Erythroblast (primary cell): Measurements from ENCODE around the gene ESPN.

Experiments
- DNase-seq, 2 experiments: peaks; one replicate each; lab custom pipeline; 2025; lab: John Stamatoyannopoulos, UW
- GATA1 ChIP-seq: IDR thresholded peaks from 2 replicates; pipeline ENCODE4 v1.6.1; 2011; ENCODE audit warnings: low read depth, mild to moderate bottlenecking, control low read depth, low read length, moderate library complexity
- POLR2A ChIP-seq: IDR thresholded peaks from 2 replicates; pipeline ENCODE4 v1.6.1; 2011; ENCODE audit warnings: mild to moderate bottlenecking, low read length

The ESPN gene, protein sequence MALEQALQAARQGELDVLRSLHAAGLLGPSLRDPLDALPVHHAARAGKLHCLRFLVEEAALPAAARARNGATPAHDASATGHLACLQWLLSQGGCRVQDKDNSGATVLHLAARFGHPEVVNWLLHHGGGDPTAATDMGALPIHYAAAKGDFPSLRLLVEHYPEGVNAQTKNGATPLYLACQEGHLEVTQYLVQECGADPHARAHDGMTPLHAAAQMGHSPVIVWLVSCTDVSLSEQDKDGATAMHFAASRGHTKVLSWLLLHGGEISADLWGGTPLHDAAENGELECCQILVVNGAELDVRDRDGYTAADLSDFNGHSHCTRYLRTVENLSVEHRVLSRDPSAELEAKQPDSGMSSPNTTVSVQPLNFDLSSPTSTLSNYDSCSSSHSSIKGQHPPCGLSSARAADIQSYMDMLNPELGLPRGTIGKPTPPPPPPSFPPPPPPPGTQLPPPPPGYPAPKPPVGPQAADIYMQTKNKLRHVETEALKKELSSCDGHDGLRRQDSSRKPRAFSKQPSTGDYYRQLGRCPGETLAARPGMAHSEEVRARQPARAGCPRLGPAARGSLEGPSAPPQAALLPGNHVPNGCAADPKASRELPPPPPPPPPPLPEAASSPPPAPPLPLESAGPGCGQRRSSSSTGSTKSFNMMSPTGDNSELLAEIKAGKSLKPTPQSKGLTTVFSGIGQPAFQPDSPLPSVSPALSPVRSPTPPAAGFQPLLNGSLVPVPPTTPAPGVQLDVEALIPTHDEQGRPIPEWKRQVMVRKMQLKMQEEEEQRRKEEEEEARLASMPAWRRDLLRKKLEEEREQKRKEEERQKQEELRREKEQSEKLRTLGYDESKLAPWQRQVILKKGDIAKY

DNA sequence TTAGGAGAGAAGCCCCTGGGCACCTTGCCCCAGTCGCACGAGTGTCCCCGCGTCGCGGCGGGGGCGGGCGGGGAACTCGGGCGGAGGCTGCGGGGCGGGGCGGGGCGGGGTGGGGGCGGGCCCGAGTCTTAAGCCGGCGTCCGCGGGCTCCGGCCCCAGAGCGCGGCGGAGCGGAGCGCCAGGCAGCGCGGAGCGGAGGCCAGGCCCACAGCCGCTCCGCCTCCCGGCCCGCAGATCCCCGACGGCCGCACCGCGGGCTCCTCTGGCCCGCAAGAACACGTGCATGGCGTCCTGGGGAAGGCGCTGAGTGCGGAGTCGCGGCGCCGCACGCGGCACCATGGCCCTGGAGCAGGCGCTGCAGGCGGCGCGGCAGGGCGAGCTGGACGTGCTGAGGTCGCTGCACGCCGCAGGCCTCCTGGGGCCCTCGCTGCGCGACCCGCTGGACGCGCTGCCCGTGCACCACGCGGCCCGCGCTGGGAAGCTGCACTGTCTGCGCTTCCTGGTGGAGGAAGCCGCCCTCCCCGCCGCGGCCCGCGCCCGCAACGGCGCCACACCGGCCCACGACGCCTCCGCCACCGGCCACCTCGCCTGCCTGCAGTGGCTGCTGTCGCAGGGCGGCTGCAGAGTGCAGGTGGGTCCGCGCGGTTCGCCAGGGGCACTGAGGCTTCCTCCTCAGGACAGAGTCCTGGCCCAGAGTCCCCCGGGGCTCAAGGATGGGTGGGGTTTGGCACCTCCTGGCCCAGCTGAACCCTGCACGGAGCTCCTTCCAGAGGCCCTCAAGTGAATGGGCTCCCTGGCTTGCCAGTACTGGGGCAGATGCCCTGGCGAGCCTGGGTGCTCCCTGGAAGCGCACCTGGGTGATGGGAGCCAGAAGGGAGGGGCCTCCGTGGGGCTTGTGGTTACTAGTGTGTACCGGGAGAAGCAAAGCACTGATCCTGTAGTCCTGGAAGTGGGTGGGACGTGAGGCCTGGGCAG lies at the start of gene ESPN:
Gene ESPN, plus strand, starts transcription at position 158 of the 975 bp plus-strand sequence. Its CDS starts 180 bp downstream, at position 338.
- peak; percentile 56 to 61 for DNase-seq
- TF ChIP-seq POLR2A (peak; percentile 22), GATA1 (no peak)

DNA sequence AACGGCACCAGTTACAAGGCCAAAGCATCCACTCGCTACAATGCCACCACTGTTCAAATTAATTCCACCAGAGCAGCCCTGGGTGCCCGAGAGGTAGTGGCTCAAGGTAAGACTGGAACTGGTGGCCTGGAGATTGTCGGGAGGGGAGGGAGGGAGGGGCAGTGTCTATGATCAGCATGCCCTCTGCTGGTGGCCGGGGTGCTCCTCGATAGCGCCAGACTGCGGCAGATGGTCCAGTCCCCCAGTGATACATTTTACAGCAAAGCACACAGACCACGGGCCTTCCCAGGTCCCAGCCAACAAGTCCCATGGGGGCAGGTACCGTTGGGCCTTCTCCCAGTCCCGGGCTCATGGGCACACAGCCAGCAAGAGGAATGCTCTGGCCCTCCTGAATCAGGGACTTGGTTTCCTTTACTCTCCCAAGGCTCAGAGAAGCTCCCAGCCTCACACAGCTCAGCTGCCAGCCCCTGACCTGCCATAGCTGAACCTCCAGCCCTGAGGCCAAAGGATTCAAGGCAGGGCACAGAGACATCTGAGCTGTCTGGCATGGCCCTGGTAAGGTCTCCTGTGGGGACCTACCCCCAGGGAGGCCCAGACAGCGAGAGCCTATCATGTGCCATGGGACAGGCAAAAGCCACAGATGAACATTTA lies 46.4 kb upstream of the ESPN start:
- peak; percentile 26 to 34 for DNase-seq
- TF ChIP-seq GATA1, result no peak
- TF ChIP-seq POLR2A, result no peak

DNA sequence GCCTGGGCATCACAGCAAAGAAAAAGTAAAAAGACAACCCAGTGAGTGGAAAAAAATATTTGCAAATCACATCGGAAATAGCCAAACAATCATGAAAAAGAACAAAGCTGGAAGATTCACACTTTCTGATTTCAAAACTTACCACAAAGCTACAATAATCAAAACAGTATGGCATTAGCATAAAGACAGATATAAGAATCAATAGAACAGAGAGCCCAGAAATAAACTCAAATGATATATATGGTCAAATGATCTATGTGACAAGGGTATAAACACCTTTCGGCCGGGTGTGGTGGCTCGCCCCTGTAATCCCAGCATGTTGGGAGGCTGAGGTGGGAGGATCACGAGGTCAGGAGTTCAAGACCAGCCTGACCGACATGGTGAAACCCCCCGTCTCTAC lies 44.5 kb upstream of the ESPN start:
- TF ChIP-seq GATA1, result no peak
- no peak for DNase-seq

DNA sequence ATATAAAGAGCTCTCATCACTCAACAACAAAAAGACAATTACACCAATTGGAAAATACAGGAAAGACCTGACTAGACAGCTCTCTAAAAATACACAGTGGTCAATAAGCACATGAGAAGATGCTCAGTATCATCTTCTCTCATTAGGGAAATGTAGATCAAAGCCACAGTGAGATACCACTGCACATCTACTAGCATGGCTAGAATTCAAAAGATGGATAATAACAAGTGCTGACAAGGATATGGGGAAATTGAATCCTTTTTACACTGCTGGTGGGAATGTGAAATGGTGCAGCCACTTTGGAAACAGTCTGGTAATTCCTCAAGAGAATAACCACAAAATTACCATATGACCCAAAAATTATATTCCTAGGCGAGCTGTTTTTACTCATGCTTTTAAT lies 40.4 kb upstream of the ESPN start:
- no peak for DNase-seq
- TF ChIP-seq POLR2A (no peak), GATA1 (no peak)

DNA sequence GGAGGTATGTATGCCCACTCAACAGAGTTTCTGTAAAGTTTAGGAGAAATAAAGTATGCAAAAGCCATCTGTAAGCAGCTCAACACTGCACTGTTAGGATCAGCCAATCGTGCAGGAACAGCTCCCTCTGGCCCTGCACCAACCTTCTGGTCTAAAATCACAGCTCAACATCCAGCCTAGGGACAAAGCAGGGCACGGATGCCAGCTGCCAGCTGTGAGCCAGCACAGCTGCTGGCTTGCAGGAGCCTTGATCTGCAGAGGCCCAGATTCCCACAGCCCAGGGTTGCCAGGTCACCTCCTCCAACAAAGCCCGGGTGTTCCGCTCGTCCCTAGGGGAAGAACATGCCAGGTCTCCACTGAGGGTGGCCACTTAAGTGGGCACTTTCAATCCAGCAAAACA lies 39.6 kb upstream of the ESPN start:
- TF ChIP-seq GATA1 (no peak), POLR2A (no peak)
- DNase-seq, result no peak

DNA sequence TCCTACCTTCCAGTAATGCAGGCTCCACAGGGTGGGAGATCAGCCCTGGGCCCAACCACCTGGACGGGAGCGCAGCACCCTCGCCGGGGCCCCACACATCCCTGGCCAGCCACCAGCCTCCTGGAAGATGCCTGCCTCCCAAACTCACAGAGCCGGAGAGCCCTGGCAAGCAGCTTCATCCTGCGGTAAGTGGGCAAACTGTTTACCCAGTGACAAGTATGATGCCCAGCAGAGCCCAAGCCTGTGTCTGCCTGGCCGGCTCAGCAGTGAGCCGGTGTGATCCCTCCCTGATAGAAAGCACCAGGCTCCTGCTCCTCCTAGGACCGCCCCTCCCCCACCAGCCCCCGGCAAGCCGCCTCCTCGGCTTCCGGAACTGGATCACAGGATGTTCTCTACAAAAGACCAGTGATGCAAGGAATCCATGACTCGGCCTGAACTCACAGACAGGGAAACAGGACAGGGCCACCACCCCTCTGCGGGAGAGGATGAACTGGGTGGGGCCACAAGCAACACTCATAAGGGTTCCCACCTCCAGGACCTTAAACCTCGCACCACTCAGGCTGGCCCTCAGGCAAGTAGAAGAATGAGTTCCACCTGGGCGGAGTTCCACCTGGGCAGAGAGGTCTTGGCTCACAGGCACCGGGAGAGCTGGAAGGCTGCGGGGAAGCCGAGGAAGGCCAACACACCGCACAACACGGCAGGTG lies 38.9 kb upstream of the ESPN start:
- no peak for DNase-seq
- TF ChIP-seq POLR2A (no peak), GATA1 (no peak)

DNA sequence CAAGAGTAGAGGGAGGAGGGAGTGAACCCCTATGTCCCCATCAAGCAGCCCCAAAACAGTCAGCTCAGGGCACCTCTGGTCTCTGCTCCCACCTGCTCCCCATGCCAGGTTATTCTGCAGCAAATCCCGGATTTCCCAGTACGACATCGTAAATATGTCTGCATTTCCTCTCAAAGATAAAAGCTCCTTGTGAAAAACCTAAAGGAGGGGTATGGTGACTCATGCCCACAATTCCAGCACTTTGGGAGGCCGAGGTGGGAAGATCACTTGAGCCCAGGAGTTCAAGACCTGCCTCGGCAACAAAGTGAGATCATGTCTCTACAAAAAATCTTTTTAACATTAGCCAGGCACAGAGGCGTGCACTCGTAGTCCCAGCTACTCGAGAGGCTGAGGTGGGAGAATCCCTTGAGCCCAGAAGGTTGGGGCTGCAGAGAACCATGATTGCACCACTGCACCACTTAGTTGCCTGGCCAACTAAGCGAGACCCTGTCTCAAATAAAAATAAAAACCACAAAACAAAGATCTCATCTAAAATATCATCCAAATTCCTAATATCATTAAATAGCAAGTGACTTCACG lies 38.1 kb upstream of the ESPN start:
- no peak for DNase-seq
- no peak for TF ChIP-seq POLR2A
- no peak for TF ChIP-seq GATA1

DNA sequence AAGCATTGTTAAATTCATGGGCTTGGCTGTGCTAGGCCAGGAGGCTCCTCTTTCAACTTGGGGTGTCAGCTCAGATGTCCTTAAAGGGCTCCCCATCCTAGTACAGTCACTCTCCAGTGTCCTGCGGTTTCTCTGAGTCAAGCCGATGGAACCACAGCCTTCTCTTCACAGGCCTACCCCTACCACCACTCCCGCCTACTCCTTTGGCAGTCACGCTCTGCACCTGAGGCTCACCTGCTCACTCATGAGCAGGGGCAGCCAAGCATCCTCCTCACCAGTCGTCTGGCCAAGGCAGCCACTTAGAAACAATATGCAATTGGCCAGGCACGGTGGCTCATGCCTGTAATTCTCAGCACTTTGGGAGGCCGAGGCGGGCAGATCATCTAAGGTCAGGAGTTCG lies 34.6 kb upstream of the ESPN start:
- DNase-seq, result no peak
- no peak for TF ChIP-seq POLR2A
- TF ChIP-seq GATA1, result no peak

DNA sequence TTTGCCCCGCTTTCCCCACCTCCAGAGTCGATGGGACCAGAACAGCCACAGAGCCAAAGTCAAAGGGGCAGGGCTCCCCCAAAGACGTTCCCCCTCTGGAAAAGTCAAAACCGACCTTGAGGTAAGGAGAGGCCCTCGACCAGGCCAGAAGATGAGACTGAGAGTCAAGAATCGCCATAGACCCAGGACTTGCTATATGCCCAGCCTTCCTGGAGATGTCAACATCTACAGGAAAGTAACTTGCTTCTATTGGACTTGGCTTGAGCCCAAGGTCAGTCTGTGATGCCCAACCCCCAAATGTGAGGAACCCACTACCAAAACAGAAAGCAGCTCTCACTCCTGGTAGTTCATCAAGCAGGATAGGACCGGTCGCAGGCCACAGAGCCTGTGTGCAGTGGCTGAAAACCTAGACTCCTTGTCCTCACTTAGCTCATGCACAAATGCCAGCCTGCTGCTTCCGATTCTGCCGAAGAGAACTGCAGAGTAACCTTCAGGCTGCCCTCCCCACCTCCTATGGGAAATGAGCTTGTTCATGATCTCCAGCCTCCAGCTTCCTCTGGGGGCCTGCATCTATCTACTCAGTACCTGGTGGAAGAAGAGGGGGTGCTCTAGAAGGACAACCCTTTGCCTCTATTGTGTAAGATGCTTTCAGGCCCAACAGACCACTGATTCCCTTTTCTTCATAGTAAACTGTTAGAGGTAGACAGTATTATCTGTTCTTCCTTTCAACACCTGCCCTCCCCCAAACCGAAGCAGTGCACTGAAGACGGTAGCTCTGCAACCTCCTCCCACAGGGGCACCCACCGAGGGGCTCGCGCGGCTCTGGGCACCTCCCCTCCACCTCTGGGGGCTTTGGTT lies 32.4 kb upstream of the ESPN start:
- DNase-seq, result peak in 1 of 2 experiments; percentile 36
- TF ChIP-seq GATA1, result no peak
- no peak for TF ChIP-seq POLR2A

DNA sequence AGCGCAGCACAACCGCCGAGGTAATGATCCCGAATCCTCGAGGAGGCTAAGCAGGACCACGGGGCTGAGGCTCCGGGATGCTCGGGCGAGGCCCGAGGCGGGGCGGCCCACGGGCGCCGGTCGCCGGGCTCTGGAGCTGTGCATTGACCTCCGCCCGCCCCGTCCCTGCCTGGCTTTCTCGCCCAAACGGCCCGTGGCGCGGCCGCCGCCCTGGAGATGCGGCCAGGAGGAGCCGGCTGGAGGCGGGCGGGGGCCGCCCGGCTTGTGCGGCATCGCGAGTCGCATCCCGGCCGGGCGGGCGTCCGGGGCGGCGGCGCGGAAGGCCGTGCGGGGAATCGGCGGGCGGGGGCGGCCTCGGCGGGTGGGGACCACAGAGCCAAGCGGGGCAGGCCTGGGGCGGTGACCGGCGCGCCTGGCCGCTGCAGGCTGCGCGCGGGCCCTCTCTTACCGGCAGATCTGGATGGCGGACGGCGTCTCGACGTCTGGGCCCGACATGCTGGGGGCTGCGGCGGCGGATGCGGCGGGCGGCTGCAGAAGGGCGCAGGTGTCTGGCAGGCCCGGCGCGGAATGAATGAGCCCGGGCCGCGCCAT lies 31.7 kb upstream of the ESPN start:
- DNase-seq, result no peak
- no peak for TF ChIP-seq GATA1
- TF ChIP-seq POLR2A, result no peak
